GM18511 (cell line): Measurements from ENCODE around the gene TMEM129.

ENCODE experiments used
- ATAC-seq: cut with Tn5 transposase; IDR thresholded peaks from one replicate; pipeline ENCODE4 v1.9.1; 2021; ENCODE audit warnings: mild to moderate bottlenecking, moderate library complexity; ENCODE audit not compliant: unreplicated experiment

Gene TMEM129

GRCh38 chr4:1758306-1759121 is 37.4 kb upstream of the TMEM129 start:
- ATAC-seq: no peak

DNA sequence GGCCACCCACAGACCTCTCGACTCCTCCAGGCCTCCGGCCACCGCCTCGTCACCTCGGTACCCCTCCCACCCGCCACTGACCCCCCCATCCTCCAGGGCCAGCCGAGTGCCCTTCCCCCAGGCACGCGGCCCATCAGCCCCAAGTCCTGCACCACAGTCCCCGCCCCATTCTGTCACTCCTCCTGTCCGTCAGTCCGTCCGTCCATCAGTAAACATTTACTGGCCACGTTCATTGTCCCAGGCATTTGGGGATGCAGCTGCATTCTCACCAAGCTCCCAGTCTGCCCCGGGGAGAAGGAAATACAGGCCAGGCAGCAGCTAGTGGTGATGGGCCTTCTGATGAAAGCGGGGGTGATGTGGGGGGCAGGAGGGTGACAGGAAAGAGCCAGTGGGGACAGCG is 36.7 kb upstream of the TMEM129 start:
- ATAC-seq: no peak

DNA sequence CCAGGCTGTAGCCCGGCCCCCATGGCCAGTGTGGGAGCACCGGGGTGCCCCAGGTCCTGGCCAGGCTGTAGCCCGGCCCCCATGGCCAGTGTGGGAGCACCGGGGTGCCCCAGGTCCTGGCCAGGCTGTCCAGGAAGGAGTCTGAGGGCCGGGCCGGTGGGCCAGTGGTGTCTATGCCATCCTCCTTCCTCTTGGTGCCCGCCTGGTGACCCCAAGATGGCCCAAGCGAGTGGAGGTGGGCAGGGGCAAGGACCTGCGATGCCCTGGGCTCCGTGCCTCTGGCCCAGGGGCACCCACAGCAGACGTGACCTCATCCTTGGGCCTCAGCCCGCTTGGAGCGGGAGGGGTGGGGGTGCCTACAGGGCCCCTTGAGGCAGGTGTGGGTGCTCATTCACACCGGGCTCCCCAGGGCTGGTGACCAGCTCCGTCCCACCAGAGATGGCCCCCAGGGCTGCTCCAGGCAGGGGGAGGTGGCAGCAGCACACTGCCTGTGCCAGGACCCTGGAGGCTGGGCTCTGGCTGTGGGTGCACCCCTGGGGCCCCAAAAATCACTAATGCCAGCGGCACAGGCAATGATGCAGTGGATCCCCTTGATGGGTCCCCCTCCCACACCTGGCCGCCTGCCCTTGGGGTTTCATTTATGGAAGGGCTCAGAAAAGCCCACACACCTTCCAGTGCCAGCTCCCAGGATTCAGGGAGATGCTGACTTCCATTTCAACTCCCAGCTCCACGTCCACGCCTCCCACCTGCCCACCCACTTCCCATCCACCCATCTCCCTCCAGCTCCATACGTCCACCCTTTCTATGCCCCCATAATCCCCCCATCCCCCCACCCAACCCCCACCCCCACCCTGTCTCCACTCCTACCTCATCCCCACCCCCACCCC is 36.0 kb upstream of the TMEM129 start:
- ATAC-seq: no peak

DNA sequence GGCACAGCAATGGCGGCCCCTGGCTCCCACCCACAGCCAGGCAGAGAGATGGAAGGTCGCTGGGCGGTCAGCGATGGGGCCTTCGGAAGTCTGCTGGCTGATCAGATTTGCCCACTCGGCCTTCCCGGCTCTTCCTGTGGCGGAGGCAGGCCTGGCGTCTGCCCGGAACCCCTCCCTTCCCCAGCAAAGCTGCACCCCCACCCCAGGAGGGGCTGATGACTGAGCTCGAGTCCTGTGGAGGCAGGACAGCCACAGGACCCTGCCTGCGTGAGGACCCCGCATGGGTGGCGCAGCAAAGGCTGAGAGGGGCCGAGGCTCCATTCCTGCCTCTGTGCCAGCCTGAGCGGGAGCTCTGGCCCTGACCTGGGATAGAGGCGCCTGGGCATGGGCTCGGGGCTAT is 35.0 kb upstream of the TMEM129 start:
- ATAC-seq: no peak

DNA sequence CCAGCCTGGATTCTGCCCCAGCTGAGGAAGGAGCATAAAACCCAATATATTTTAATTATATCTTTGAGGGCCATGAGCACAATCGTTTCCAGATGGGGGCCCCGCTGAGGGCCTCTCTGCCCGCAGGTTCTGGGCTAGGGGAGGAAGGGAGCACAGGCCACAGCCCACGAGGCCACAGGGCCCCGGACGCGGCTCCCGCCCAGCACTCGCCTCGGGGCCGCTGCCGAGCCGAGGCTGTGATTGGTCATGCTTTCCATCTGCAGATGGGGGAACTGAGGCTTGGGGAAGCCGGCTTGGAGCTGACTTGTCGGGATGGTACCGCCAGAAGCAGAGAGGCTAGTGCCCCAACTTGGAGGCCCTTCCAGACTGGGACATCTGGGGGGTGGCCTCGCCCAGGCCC is 34.2 kb upstream of the TMEM129 start:
- no peak for ATAC-seq

- ATAC-seq: no peak
Measured at GRCh38 chr4:1754336-1754735, 33.2 kb upstream of the TMEM129 start.

DNA sequence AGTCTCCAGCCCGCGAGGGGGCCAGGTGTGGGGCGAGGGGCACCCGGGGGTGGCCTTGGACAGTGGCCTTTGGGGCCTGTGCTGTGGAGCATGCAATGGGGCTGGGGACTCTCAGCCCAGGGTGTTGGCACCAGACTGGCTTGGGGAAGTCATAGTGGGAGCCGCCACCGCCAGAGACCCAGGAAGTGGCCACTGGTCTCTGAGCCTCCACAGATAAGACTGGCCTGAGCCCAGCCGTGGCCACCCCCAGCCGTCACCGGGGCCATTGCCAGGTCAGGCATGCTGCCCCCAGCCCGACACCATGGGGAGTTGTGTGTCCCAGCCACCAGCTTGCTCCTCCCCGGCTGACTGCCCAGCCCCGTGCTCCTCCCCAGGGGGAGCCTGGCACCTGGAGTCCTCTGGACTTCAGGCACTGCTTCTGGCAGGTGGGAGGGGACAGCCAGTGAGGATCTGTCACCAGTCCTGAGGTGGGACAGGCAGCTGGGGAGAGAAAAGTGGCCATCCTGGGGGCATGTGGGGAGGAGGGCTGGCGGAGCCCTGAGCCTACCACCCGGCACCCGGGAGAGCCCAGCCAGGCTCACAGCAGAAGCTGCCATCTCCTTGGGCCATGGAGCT is 32.7 kb upstream of the TMEM129 start:
- ATAC-seq: no peak

- no peak for ATAC-seq
Measured at GRCh38 chr4:1753294-1753696, 32.2 kb upstream of the TMEM129 start.

- ATAC-seq: no peak
Measured at GRCh38 chr4:1752284-1753041, 31.3 kb upstream of the TMEM129 start.

GRCh38 chr4:1751919-1752283 is 30.8 kb upstream of the TMEM129 start:
- no peak for ATAC-seq

DNA sequence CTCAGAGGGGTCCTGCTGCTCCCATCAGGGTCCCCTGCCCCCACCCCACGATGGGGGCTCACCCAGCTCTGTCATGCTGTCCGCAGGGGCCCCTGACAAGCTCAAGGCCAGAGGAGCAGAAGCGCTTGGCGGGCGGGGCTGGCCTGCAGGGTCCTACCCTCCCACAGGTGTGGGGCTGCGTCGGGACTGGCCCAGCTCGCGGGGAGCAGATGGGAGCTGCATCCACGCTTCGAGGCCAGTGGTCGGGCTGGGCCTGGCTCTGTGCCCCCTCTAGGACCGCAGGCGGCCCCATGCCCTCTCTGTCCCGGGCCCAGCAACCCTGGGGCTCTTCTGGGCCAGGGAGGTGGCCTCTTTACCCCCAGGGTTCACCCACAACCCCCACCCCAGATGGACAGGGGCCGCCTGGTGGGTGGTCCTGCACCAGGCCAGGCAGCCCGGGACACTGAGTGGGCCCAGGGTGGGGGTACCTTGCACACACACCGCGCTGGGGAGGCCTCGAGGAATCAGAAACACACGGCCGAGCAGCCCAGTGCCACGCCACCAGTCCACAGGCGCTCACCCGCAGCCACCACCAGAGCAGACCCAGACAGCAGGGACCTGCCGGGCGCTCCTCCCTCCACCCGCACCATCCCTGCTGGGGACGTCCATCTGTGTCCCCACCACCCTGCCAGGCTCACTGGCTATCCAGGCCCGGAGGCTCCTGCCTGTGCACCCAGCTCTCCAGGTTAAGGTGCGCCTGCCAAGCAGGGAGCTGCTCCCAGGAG is 30.2 kb upstream of the TMEM129 start:
- ATAC-seq: no peak

- ATAC-seq: no peak
Measured at GRCh38 chr4:1750381-1751154, 29.4 kb upstream of the TMEM129 start.

DNA sequence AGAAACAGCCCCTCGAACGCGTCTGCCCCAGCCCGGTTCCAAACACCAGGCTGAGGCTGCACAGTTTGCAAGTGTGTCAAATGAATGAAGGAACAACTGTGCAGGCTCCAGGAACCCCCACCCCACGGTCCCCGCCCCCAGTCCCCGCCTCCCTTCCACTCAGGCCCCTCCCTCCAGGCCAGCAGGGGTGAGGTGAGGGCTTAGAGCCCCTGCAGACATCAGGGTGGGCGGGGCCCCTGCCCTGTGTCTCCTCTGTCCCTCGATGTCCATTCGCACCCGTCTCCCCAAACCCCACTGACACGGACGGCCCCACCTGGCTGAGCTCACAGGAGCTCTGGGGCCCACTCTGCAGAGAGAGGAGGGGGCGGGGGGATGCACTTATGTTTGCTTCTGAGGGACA is 28.7 kb upstream of the TMEM129 start:
- ATAC-seq: no peak

DNA sequence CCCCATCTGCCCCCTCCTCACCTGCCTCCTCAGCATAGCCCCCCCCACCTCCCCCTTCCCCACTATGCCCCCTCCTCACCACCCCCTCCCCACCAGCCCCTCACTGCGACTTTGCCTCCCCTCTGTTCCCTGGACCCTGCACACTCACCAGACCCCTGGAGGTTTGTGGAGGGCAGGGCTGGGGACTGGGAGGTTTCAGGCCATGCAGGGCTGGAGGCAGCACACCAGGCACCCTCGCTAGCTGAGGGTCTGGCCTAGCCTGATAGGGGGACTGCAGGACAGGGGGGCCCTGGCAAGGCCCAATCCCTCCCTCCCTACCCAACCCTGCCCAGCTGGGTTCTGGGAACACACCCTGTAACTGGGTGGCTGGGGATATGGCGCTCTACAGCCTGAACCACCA is 28.2 kb upstream of the TMEM129 start:
- no peak for ATAC-seq

DNA sequence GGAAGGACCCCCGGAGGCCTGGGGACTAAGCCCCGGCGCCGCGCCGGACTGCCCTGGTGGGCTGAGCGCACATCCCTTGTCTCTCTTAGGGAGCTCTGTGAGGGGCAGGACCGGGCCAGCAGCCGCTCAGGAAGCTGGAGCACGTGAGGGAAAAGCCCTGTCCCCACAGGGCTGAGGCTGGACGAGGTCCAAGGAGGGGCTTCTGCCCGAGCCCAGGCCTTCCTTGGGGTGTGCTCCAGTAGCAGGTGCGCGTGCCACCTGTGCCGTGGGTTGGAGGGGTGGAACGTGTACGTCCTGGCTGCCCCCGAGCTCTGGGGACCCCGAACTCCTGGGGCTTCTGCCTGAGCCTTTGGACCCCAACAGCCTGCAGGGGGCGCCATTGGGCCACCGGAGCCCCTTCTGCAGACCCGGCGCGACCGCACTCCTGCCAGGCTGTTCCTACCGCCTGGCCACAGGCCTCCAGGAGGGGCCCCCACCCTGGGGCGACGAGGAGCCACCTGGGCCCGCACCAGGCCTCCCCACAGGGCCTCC is 27.4 kb upstream of the TMEM129 start:
- no peak for ATAC-seq

GRCh38 chr4:1747603-1747967 is 26.5 kb upstream of the TMEM129 start:
- ATAC-seq: no peak

- ATAC-seq: no peak
Measured at GRCh38 chr4:1746919-1747602, 25.9 kb upstream of the TMEM129 start.

GRCh38 chr4:1746265-1746691 is 25.2 kb upstream of the TMEM129 start:
- peak; percentile 73 for ATAC-seq

GRCh38 chr4:1745697-1746096 is 24.6 kb upstream of the TMEM129 start:
- ATAC-seq: no peak
